ENCODE data around the gene TBC1D22A. TPM values are rescaled to one million over a fixed set of nuclear protein-coding genes. Genes with fewer than 3 reads are reported as not detected.

TBC1D22A gene
- polyA plus RNA-seq, 1 donor from 2014 or later, result 9.3 TPM

DNA sequence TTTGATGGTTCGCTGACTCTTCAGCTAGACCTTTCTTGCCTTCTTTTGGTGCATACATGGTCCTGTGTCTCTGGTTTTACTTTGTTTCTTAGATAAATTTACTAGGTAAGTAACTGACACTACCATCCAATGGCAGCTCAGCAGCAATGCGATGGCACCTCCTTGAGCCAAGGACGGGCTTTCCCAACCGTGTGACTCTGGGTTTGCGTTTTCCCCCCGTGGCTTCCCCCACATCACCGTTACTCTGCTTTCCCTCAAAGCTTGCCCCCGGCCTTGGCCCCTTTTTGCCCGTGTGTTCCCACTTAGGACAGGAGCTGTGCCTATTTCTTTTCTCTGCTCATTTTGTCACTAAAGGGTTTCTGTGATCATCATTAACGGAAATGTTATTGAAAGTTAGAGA lies 41.5 kb downstream of the TBC1D22A start:
- Histone ChIP-seq H3K9me2 (ENCODE audit: insufficient read depth, low read length) (no peaks in the 10 kb centered on the region), H2AFZ (ENCODE audit: low read depth, low read length) (no peak overlapping the region), H3F3A (ENCODE audit: insufficient read depth, low read length, poor library complexity, severe bottlenecking) (no peaks in the 10 kb centered on the region), H3K4me2 (ENCODE audit: low read length) (no peak overlapping the region), H3K9ac (ENCODE audit: low read length) (no peak overlapping the region), H3K4me3 (ENCODE audit: low read length) (no peak overlapping the region), H3K27ac (ENCODE audit: low read length) (no peak overlapping the region), H3K79me2 (replicated peaks; ENCODE audit: insufficient read depth, low read length) (no peaks in the 10 kb centered on the region), H3K36me3 (ENCODE audit: insufficient read depth, low read length) (peaks cover 4% of the 10 kb centered on the region), H3K27me3 (ENCODE audit: insufficient read depth, low read depth, low read length) (no peaks in the 10 kb centered on the region), H3K9me3 (ENCODE audit: low read length) (no peaks in the 10 kb centered on the region), H4K20me1 (ENCODE audit: insufficient read depth) (no peaks in the 10 kb centered on the region)
- TF ChIP-seq, protein P1, sequence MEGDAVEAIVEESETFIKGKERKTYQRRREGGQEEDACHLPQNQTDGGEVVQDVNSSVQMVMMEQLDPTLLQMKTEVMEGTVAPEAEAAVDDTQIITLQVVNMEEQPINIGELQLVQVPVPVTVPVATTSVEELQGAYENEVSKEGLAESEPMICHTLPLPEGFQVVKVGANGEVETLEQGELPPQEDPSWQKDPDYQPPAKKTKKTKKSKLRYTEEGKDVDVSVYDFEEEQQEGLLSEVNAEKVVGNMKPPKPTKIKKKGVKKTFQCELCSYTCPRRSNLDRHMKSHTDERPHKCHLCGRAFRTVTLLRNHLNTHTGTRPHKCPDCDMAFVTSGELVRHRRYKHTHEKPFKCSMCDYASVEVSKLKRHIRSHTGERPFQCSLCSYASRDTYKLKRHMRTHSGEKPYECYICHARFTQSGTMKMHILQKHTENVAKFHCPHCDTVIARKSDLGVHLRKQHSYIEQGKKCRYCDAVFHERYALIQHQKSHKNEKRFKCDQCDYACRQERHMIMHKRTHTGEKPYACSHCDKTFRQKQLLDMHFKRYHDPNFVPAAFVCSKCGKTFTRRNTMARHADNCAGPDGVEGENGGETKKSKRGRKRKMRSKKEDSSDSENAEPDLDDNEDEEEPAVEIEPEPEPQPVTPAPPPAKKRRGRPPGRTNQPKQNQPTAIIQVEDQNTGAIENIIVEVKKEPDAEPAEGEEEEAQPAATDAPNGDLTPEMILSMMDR (IDR thresholded peaks at IDR 0.05; ENCODE audit: poor library complexity, severe bottlenecking), result no peak
- TF ChIP-seq RAD21 (conservative IDR thresholded peaks at IDR 0.05) (no peak), SMC3 (conservative IDR thresholded peaks at IDR 0.05; ENCODE audit: poor library complexity) (no peak), TAF1 (IDR thresholded peaks at IDR 0.05; ENCODE audit: low read depth) (no peak), EZH2 (IDR thresholded peaks at IDR 0.05; ENCODE audit: borderline replicate concordance, insufficient read depth, low read length, poor library complexity, severe bottlenecking) (no peak), EP300 (conservative IDR thresholded peaks at IDR 0.05; ENCODE audit: poor library complexity, severe bottlenecking) (no peak), MXI1 (conservative IDR thresholded peaks at IDR 0.05; ENCODE audit: poor library complexity, severe bottlenecking) (no peak), POLR2AphosphoS5 (IDR thresholded peaks at IDR 0.05) (no peak)
- TF ChIP-seq, protein P2, sequence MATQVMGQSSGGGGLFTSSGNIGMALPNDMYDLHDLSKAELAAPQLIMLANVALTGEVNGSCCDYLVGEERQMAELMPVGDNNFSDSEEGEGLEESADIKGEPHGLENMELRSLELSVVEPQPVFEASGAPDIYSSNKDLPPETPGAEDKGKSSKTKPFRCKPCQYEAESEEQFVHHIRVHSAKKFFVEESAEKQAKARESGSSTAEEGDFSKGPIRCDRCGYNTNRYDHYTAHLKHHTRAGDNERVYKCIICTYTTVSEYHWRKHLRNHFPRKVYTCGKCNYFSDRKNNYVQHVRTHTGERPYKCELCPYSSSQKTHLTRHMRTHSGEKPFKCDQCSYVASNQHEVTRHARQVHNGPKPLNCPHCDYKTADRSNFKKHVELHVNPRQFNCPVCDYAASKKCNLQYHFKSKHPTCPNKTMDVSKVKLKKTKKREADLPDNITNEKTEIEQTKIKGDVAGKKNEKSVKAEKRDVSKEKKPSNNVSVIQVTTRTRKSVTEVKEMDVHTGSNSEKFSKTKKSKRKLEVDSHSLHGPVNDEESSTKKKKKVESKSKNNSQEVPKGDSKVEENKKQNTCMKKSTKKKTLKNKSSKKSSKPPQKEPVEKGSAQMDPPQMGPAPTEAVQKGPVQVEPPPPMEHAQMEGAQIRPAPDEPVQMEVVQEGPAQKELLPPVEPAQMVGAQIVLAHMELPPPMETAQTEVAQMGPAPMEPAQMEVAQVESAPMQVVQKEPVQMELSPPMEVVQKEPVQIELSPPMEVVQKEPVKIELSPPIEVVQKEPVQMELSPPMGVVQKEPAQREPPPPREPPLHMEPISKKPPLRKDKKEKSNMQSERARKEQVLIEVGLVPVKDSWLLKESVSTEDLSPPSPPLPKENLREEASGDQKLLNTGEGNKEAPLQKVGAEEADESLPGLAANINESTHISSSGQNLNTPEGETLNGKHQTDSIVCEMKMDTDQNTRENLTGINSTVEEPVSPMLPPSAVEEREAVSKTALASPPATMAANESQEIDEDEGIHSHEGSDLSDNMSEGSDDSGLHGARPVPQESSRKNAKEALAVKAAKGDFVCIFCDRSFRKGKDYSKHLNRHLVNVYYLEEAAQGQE (IDR thresholded peaks at IDR 0.05; ENCODE audit: borderline replicate concordance), result no peak

DNA sequence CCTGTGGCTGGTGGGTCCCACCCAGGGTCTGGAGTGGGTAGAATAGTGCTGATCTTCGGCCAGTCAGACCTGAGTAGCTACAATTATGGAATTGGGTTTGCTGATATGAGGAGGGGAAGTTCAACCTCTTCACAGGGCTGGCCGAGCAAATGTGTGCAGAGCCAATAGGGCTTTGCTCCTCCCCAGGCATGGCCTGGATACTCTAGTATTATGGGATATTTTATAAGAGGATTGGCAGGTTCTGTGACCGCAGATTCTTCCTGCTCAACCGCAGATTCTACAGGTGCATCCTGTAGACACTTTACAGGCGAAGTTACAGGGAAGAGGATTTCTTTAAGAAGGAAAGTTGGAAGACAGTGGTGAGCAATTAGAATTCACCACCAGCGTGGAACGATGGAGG lies 44.3 kb downstream of the TBC1D22A start:
- Histone ChIP-seq H3K9ac (ENCODE audit: low read length) (no peak overlapping the region), H4K20me1 (ENCODE audit: insufficient read depth) (no peaks in the 10 kb centered on the region), H2AFZ (ENCODE audit: low read depth, low read length) (no peak overlapping the region), H3F3A (ENCODE audit: insufficient read depth, low read length, poor library complexity, severe bottlenecking) (no peaks in the 10 kb centered on the region), H3K27ac (ENCODE audit: low read length) (no peak overlapping the region), H3K4me3 (ENCODE audit: low read length) (no peak overlapping the region), H3K79me2 (replicated peaks; ENCODE audit: insufficient read depth, low read length) (no peaks in the 10 kb centered on the region), H3K9me2 (ENCODE audit: insufficient read depth, low read length) (no peaks in the 10 kb centered on the region), H3K36me3 (ENCODE audit: insufficient read depth, low read length) (no peaks in the 10 kb centered on the region), H3K27me3 (ENCODE audit: insufficient read depth, low read depth, low read length) (no peaks in the 10 kb centered on the region), H3K4me2 (ENCODE audit: low read length) (no peak overlapping the region), H3K9me3 (ENCODE audit: low read length) (no peaks in the 10 kb centered on the region)
- TF ChIP-seq EP300 (conservative IDR thresholded peaks at IDR 0.05; ENCODE audit: poor library complexity, severe bottlenecking), result no peak
- TF ChIP-seq, protein P2 (IDR thresholded peaks at IDR 0.05; ENCODE audit: borderline replicate concordance), result no peak
- no peak for TF ChIP-seq MXI1 (conservative IDR thresholded peaks at IDR 0.05; ENCODE audit: poor library complexity, severe bottlenecking)
- no peak for TF ChIP-seq SMC3 (conservative IDR thresholded peaks at IDR 0.05; ENCODE audit: poor library complexity)
- no peak for TF ChIP-seq EZH2 (IDR thresholded peaks at IDR 0.05; ENCODE audit: borderline replicate concordance, insufficient read depth, low read length, poor library complexity, severe bottlenecking)
- TF ChIP-seq POLR2AphosphoS5 (IDR thresholded peaks at IDR 0.05), result no peak
- TF ChIP-seq, protein P1 (IDR thresholded peaks at IDR 0.05; ENCODE audit: poor library complexity, severe bottlenecking), result no peak
- TF ChIP-seq TAF1 (IDR thresholded peaks at IDR 0.05; ENCODE audit: low read depth), result no peak
- TF ChIP-seq RAD21 (conservative IDR thresholded peaks at IDR 0.05), result no peak
